AG09319 (cell line): ENCODE data around the gene TAB3.

Experiments
- DNase-seq: peaks from one replicate; pipeline ENCODE4 v3.0.0-alpha.2; 2010; ENCODE audit warnings: low read depth; ENCODE audit errors: extremely low read depth
- TF ChIP-seq, protein P1 (sequence below): IDR thresholded peaks from 2 replicates; pipeline ENCODE4 v1.5.1; 2011; ENCODE audit warnings: low read depth, mild to moderate bottlenecking, inconsistent platforms, low read length, moderate library complexity

Gene TAB3

DNA sequence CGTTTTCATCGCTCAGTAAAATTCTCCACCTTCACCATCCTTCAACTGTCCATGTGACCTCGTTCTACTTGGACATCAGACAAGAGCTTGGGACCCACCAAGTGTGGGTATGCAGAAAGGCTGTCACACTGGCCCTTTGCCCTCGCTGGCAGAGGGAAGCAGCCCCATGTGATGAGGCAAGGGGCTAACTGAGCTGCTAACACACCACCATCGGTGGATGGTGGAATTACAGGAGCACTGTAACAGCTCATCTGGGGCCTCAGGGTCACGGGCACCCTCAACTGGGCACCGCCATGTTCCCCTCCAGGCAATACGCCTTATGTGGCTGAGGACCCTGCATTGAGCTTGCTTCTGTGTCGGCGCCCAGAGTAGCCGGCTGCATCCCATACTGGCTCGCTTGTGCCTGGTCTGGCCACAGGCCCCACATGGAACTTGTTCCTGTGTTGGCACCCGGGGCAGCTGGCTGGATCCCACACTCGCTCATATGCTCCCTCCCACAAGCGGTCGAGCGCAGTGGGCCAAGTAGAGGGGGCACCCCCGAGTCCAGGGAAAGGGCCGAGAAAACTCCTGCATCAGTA is 109.5 kb downstream of the TAB3 start:
- TF ChIP-seq, protein P1, sequence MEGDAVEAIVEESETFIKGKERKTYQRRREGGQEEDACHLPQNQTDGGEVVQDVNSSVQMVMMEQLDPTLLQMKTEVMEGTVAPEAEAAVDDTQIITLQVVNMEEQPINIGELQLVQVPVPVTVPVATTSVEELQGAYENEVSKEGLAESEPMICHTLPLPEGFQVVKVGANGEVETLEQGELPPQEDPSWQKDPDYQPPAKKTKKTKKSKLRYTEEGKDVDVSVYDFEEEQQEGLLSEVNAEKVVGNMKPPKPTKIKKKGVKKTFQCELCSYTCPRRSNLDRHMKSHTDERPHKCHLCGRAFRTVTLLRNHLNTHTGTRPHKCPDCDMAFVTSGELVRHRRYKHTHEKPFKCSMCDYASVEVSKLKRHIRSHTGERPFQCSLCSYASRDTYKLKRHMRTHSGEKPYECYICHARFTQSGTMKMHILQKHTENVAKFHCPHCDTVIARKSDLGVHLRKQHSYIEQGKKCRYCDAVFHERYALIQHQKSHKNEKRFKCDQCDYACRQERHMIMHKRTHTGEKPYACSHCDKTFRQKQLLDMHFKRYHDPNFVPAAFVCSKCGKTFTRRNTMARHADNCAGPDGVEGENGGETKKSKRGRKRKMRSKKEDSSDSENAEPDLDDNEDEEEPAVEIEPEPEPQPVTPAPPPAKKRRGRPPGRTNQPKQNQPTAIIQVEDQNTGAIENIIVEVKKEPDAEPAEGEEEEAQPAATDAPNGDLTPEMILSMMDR = no peak
- DNase-seq = no peak

DNA sequence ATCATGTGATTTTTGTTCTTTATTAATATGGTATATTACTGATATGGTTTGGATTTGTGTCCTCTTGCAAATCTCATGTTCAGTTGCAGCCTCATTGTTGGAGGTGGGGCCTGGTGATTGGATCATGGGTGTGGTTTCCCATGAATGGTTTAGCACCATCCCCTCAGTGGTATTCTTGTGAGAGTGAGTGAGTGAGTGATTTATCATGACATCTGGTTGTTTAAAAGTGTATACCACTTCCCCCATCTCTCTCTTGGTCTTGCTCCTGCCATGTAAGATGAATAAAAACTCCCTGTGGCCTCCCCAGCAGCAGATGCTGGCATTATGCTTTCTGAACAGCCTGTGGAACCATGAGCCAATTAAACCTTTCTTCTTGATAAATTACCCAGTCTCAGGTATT is 111.5 kb downstream of the TAB3 start:
- TF ChIP-seq, protein P1 = no peak
- DNase-seq = no peak
